Measurements from ENCODE around the gene MAPRE2. TPM values are rescaled to one million over a fixed set of nuclear protein-coding genes. Genes with fewer than 3 reads are reported as not detected.

Gene MAPRE2
- total RNA-seq, 1 donor from 2014 or later = 16.8 TPM

- DNase-seq (ENCODE audit: low spot score) (no peak), ATAC-seq (peak; percentile 65)
These were observed 131.3 kb downstream of the MAPRE2 start for GRCh38 chr18:35172451-35173035.

DNA sequence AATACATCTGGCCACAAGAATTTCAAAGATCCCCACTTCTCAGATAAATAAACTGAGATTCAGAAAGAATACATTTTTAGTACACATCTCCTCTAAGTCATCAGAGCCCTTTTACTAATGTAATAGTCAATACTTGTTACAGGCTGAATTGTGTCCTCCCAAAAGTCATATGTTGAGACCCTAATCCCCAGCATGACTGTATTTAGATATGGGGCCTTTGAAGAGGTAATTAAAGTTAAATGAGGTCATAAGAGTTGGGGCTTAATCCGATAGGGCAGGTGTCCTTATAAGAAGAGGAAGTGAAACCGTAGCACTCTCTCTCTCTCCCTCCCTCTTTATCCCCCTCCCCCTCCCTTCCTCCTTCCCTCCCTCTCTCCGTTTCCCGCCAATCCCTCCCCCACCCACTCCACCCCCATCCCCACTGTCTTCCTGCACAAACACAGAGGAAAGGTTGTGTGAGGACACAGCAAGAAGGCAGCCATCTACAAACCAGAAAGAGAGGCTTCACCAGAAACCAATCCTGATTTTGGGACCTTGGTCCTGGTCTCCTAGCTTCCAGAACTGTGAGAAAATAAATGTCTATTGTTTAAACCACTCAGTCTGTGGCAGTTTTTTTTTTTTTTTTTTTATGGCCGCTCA, 133.0 kb downstream of the MAPRE2 start:
- no peak for ATAC-seq
- no peak for DNase-seq (ENCODE audit: low spot score)

DNA sequence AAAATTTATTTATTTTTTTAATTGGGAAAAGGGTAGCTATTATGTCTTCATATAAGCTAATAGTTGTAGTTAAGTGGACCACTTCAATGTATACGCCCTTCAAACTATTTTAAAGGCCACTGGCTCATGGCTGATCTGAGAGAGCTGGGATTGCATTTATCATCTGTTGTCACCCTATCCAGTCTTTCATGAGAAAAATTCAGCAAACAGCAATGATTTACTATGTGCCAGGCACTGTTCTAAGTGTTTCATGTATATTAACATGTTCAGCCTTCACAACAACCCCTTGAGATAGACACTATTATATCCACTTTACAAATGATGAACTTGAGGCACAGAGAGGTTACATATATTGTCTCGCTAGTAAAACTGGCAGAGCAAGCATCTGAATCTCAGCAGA, 133.5 kb downstream of the MAPRE2 start:
- ATAC-seq = no peak
- no peak for DNase-seq (ENCODE audit: low spot score)

- ATAC-seq = no peak
- no peak for DNase-seq (ENCODE audit: low spot score)
These were observed 135.7 kb downstream of the MAPRE2 start for GRCh38 chr18:35176925-35177324.

- ATAC-seq = no peak
- no peak for DNase-seq (ENCODE audit: low spot score)
These were observed 137.0 kb downstream of the MAPRE2 start for GRCh38 chr18:35178260-35178659.

- no peak for ATAC-seq
- DNase-seq (ENCODE audit: low spot score) = no peak
These were observed 138.7 kb downstream of the MAPRE2 start for GRCh38 chr18:35179906-35180305.

DNA sequence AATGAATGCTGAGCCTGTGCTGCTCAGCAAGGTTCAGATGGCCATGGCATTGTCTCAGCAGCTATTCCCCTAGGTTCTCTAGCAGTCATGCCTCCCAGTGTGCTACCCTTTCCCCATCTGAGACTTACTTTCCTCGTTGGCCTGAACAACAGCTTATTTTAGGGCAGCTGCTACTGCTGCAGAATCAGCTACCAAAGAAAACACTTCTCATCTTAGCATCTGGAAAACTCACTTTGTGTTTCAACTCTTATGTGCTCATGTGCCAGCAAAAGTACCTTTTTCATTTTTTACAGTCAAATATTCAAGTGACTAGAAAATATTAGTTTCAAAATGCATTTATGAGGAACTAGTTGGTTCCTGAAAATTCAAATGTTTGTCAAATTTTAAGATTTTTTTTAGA, 139.2 kb downstream of the MAPRE2 start:
- DNase-seq (ENCODE audit: low spot score) = no peak
- no peak for ATAC-seq

- ATAC-seq (no peak), DNase-seq (ENCODE audit: low spot score) (no peak)
These were observed 140.9 kb downstream of the MAPRE2 start for GRCh38 chr18:35182151-35182550.

DNA sequence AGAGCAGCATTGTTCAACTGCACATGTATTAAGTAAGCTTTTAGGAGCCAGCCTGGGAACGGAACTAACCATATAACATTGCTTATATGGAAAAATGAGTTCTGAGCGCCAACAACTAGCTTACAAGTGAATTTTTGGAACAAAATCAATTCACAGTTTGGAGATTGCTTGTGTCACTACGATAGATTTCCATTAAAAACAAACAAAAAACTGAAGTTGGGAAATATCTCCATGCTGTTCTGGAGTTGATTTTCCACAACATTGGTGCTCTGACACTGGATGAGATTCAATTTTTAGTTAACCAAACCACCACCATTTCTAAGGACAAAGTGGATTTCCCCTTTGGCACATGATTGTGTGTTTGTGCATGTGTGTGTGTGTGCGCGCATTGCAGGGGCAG, 142.7 kb downstream of the MAPRE2 start:
- ATAC-seq (no peak), DNase-seq (ENCODE audit: low spot score) (no peak)

GRCh38 chr18:35185771-35186170, 144.6 kb downstream of the MAPRE2 start:
- DNase-seq (ENCODE audit: low spot score) (no peak), ATAC-seq (no peak)

DNA sequence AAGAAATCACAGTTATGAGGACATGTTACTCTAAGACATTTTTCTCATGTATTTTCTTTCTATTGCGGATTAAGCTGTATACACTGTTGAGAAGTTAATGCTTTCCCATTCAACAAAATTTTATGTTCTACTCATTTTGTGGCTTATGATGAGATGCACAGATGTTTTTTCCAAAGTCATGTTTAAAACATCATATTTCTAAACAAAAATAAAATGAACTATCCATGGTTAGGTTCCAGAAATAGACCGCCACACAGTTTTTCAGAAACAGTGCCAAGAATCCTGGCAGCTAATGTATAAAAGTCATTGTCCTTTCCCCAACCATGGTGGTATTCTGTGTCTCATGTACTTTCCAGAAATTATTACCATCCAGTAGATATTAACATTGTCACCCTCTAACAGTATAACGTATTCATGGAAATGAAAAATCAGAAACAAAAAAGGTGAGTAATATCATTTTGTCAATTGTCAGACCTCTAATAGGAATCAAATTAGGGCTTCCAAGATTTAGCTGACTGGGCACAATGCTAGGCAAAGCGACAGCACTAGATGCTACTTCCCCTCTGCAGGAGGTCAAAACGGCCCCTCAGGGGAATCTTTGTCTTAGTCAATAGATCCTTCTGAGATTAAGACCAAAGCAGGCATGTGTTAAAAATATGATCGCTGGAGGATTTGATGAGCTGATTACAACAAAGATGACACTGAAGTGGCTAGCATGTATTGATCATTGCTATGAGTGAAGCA, 145.2 kb downstream of the MAPRE2 start:
- DNase-seq (ENCODE audit: low spot score) (no peak), ATAC-seq (no peak)

GRCh38 chr18:35189510-35189909, 148.3 kb downstream of the MAPRE2 start:
- no peak for DNase-seq (ENCODE audit: low spot score)
- peak; percentile 41 for ATAC-seq

DNA sequence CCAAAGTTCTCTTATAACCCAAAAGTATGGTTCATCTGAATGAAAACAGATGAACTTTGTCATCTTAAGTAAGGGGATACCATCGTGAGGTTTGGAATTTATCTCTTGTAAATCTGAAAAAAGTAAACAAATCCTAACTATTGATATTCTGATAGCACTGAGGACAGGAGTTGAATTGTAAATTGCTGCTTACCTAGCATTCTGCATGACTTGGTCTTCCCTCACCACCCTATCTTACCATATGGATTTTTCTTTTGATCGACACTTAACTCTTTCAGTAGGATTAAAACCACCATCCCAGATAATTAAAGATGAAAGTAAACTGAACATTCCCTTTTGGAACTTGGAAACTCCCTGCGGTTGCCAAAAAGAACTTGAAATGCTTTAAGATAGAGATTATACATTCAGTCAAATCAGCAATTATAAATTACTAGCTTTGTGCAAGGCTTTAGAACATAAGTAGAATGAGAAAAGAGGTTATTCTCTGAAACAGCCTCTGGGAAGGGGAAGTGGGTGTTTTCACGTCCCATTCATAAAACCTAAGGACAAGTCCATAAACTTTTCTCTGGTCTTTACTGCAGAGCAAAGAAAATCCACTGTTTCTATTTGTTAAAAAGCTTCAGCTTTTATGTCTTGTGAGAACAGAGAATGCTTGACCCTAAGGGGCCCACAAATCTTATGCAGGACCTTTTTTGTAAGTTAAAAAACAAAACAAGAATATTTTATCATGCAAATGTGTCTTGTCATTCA, 149.9 kb downstream of the MAPRE2 start:
- ATAC-seq (no peak), DNase-seq (ENCODE audit: low spot score) (no peak)

- DNase-seq (ENCODE audit: low spot score) = no peak
- no peak for ATAC-seq
These were observed 150.4 kb downstream of the MAPRE2 start for GRCh38 chr18:35191698-35192025.

DNA sequence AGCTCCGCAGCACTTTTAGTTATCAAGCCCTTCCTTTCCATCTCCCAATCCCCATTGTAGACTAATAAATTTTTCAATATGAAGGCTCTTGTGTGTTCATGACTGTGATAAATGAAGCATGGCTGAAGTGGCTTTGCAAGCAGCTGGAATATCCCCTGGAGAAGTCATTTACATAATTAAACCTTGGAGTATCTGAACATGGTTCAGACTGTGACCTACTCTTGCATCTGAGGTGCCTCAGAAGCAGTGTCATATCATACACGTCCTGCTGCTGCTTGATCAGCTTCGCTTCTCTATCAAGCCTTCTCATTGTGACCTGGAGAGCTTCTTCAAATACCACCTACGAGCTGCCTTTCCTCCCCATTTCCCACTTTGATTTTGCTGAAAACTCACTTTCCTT, 151.2 kb downstream of the MAPRE2 start:
- no peak for ATAC-seq
- no peak for DNase-seq (ENCODE audit: low spot score)

Other genes starting within 250 kb of the MAPRE2 start
- 11.9 TPM for gene ZNF397, start 199.6 kb downstream of the MAPRE2 start, total RNA-seq
- 5.5 TPM for gene ZSCAN30, start 248.8 kb downstream of the MAPRE2 start, total RNA-seq

Data from left lobe of liver (tissue), 2 donors.